ENCODE measurements around the gene RAET1E.

RAET1E gene

GRCh38 chr6:149881860-149882259 is 16.1 kb downstream of the RAET1E start:
- TF ChIP-seq CTCF (IDR thresholded peaks at IDR 0.05; ENCODE audit: low read depth, low read length, missing control alignments): no peak
- no peak for DNase-seq (ENCODE audit: low read depth)
- no peak overlapping the region for H3K4me3 ChIP-seq (ENCODE audit: low read depth, low read length)
- in situ Hi-C loops (cut with HindIII; ENCODE audit: low sequenced_read_pairs): no loop called here

GRCh38 chr6:149881066-149881766 is 16.7 kb downstream of the RAET1E start:
- no peak for DNase-seq (ENCODE audit: low read depth)
- in situ Hi-C loops (cut with HindIII; ENCODE audit: low sequenced_read_pairs): no loop called here
- TF ChIP-seq CTCF (IDR thresholded peaks at IDR 0.05; ENCODE audit: low read depth, low read length, missing control alignments): no peak
- H3K4me3 ChIP-seq (ENCODE audit: low read depth, low read length): no peak overlapping the region

GRCh38 chr6:149877659-149878058 is 20.3 kb downstream of the RAET1E start:
- in situ Hi-C loops (cut with HindIII; ENCODE audit: low sequenced_read_pairs): no loop called here
- no peak overlapping the region for H3K4me3 ChIP-seq (ENCODE audit: low read depth, low read length)
- DNase-seq (ENCODE audit: low read depth): no peak
- no peak for TF ChIP-seq CTCF (IDR thresholded peaks at IDR 0.05; ENCODE audit: low read depth, low read length, missing control alignments)

GRCh38 chr6:149876241-149876933 is 21.5 kb downstream of the RAET1E start:
- no peak overlapping the region for H3K4me3 ChIP-seq (ENCODE audit: low read depth, low read length)
- in situ Hi-C loops (cut with HindIII; ENCODE audit: low sequenced_read_pairs): no loop called here
- DNase-seq (ENCODE audit: low read depth): no peak
- TF ChIP-seq CTCF (IDR thresholded peaks at IDR 0.05; ENCODE audit: low read depth, low read length, missing control alignments): no peak

- TF ChIP-seq CTCF (IDR thresholded peaks at IDR 0.05; ENCODE audit: low read depth, low read length, missing control alignments): no peak
- DNase-seq (ENCODE audit: low read depth): no peak
- H3K4me3 ChIP-seq (ENCODE audit: low read depth, low read length): no peak overlapping the region
- in situ Hi-C loops (cut with HindIII; ENCODE audit: low sequenced_read_pairs): no loop called here
Measured at GRCh38 chr6:149872233-149872632, 25.7 kb downstream of the RAET1E start.

GRCh38 chr6:149871182-149871581 is 26.7 kb downstream of the RAET1E start:
- no peak for TF ChIP-seq CTCF (IDR thresholded peaks at IDR 0.05; ENCODE audit: low read depth, low read length, missing control alignments)
- no peak for DNase-seq (ENCODE audit: low read depth)
- in situ Hi-C loops (cut with HindIII; ENCODE audit: low sequenced_read_pairs): no loop called here
- no peak overlapping the region for H3K4me3 ChIP-seq (ENCODE audit: low read depth, low read length)
